Epithelial cell of esophagus (primary cell): ENCODE results near the gene CLASRP.

Experiments
- DNase-seq: peaks from one replicate; pipeline ENCODE4 v3.0.0; 2010; ENCODE audit warnings: low read depth
- H3K4me3 ChIP-seq: 2 replicates; pipeline ENCODE4 v1.5.1; 2011; ENCODE audit warnings: mild to moderate bottlenecking, low read length, control low read depth
- TF ChIP-seq, protein P1 (sequence below): IDR thresholded peaks from 2 replicates; pipeline ENCODE4 v1.5.1; 2011; ENCODE audit warnings: low read depth, mild to moderate bottlenecking, low read length, control low read depth, inconsistent platforms; ENCODE audit not compliant: insufficient read depth; ENCODE audit errors: missing control alignments

Gene CLASRP

DNA sequence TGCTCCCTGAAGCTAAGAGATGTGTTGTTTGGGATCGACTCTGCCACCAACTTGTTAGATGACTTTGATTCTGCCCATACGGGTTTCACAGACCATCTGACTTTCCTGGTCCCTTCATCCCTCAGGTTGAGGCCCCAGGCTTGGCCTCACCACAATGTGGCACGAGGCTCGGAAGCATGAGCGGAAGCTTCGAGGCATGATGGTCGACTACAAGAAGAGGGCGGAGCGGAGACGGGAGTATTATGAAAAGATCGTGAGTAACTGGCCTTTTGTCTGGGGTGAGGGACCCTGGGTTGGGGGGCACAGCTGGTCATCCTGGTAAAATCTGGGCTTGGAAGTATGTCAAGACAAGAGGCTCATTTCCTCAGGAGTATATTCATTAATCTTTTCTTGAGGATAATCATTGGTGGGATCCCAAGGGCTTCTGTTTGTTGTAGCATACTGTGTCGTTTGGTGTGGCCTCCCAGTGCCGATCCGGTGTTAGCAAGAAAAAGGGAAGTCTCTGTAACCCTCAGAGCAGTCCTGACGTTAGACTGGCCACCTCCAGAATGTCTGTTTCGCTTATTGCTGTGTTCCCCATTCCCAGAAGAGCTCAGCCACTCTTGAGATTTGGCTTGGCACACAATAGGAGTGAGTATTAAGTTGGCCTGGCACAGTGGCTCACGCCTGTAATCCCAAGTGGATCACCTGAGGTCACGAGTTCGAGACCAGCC, 1.4 kb downstream of the CLASRP start:
- peak overlapping the region; percentile 93 for H3K4me3 ChIP-seq
- no peak for DNase-seq
- TF ChIP-seq, protein P1, sequence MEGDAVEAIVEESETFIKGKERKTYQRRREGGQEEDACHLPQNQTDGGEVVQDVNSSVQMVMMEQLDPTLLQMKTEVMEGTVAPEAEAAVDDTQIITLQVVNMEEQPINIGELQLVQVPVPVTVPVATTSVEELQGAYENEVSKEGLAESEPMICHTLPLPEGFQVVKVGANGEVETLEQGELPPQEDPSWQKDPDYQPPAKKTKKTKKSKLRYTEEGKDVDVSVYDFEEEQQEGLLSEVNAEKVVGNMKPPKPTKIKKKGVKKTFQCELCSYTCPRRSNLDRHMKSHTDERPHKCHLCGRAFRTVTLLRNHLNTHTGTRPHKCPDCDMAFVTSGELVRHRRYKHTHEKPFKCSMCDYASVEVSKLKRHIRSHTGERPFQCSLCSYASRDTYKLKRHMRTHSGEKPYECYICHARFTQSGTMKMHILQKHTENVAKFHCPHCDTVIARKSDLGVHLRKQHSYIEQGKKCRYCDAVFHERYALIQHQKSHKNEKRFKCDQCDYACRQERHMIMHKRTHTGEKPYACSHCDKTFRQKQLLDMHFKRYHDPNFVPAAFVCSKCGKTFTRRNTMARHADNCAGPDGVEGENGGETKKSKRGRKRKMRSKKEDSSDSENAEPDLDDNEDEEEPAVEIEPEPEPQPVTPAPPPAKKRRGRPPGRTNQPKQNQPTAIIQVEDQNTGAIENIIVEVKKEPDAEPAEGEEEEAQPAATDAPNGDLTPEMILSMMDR, result no peak

DNA sequence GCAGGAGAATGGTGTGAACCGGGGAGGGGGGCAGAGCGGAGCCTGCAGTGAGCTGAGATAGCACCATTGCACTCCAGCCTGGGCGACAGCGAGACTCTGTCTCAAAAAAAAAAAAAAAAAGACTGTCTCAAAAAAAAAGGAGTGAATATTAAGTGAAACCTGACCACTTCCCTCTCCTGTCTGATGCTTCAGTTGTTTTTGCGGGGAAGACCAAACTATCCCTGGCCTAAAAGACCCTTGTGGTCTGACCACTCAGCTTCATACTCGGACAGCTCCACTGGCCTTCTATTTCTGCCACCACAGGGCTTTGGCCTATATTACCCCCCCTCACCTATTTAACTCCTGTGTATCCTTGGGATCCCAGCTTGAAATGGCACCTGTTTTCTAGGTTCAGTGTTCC, 2.3 kb downstream of the CLASRP start:
- DNase-seq, result no peak
- H3K4me3 ChIP-seq, result no peak overlapping the region
- TF ChIP-seq, protein P1, result no peak

GRCh38 chr19:45045671-45046353, 7.0 kb downstream of the CLASRP start:
- TF ChIP-seq, protein P1, result no peak
- DNase-seq, result no peak
- no peak overlapping the region for H3K4me3 ChIP-seq

DNA sequence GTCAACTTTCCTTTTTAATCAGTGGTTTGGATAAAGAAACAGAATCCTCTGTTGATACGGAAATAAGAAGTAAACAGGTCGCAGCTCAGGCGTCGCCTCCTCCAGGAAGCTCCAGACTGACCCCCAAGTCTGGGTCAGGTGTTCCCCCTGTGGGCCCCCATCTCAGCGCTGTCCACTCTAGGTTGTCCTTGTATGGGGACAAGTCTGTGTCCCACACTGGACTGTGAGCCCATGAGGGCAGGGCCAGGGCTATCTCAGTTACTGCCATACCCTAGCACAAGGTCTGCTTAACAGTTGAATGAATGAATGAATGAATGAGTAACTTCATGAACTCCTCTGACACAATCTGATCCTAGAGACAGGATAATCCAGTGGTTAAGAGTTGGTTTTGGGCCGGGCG, 7.5 kb downstream of the CLASRP start:
- no peak overlapping the region for H3K4me3 ChIP-seq
- no peak for DNase-seq
- TF ChIP-seq, protein P1, result no peak

DNA sequence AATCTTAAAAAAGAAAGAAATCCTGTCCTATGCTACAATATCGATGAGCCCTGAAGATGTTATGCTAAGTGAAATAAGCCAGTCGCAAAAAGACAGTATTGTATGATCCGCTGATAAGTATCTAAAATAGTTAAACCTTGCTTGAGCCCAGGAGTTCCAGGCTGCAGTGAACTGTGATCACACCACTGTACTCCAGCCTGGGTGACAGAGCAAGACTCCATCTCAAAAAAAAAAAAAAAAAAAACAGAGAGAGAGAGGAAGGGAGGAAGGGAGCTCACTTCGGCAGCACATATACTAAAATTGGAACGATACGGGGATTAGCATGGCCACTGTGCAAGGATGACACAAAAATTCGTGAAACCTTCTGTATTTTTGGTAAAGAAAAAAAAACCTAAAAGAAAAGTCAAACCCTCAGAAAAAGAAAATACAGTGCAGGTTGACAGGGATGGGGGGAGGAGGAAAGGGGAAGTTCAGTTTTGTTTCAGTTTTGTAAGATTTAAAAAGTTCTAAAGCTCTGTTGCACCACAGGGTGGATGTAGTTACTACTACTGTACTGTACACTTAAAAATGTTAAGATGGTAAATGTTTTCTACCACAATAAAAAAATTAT, 8.4 kb downstream of the CLASRP start:
- H3K4me3 ChIP-seq, result no peak overlapping the region
- DNase-seq, result no peak
- TF ChIP-seq, protein P1, result no peak

- DNase-seq, result peak; percentile 65
- no peak overlapping the region for H3K4me3 ChIP-seq
- TF ChIP-seq, protein P1, result no peak
Observed at GRCh38 chr19:45049073-45049736, 10.4 kb downstream of the CLASRP start.
